Endothelial cell of umbilical vein (primary cell): Measurements from ENCODE around the gene SFTPA2. TPM values are rescaled to one million over a fixed set of nuclear protein-coding genes. Genes with fewer than 3 reads are reported as not detected.

ENCODE experiments used
- BruUV-seq: library from RNA; stranded (reverse); fragments of 400-500 nt; replicated peaks from 2 replicates; lab custom pipeline; 2021; lab: Mats Ljungman, UMichigan
- CTCF ChIA-PET: fragments of 300-600, 350-600 bp; sonication (Branson Sonifier 250); formaldehyde crosslinking; loops from one replicate; lab custom pipeline; 2021; ENCODE audit warnings: antibody characterized with exemption, inconsistent platforms; lab: Charles Lee
- POLR2A ChIA-PET: fragments of 300-600, 350-600 bp; sonication (Branson Sonifier 250); formaldehyde crosslinking; loops from one replicate; lab custom pipeline; 2021; ENCODE audit warnings: antibody characterized with exemption, inconsistent platforms; lab: Charles Lee
- DNase-seq: peaks from one replicate; pipeline ENCODE4 v3.0.0-alpha.2; 2011; ENCODE audit warnings: low read depth, low spot score
- FAIRE-seq: peaks from 2 replicates; lab custom pipeline; 2011; peaks lifted over from hg19 to GRCh38; lab: Jason Lieb, UNC
- H2AFZ ChIP-seq: 2 replicates; pipeline ENCODE4 v1.6.0; 2012; ENCODE audit warnings: low read depth, low read length, control low read depth, inconsistent platforms
- H3K27ac ChIP-seq: 2 replicates; pipeline ENCODE4 v1.5.1; 2011; ENCODE audit warnings: low read depth, mild to moderate bottlenecking, control low read depth, low read length, moderate library complexity; ENCODE audit not compliant: insufficient read depth
- H3K27me3 ChIP-seq, 2 experiments: 2 replicates each; pipeline versions ENCODE4 v1.6.0 to v1.6.1; 2011; ENCODE audit warnings: low read length in 2 of 2, mixed read lengths in 1 of 2; ENCODE audit not compliant: control insufficient read depth in 2 of 2, insufficient read depth in 2 of 2
- H3K36me3 ChIP-seq, 2 experiments: 2 replicates in 1 of 2; 3 replicates in 1 of 2; pipeline ENCODE4 v1.5.1; 2011; ENCODE audit warnings: low read length in 2 of 2, mild to moderate bottlenecking in 1 of 2, moderate library complexity in 1 of 2; ENCODE audit not compliant: control insufficient read depth in 2 of 2, insufficient read depth in 2 of 2; ENCODE audit errors: extremely low read depth in 1 of 2
- H3K4me1 ChIP-seq: 3 replicates; pipeline ENCODE4 v1.5.1; 2011; ENCODE audit warnings: mild to moderate bottlenecking, low read length; ENCODE audit not compliant: control insufficient read depth, insufficient read depth; ENCODE audit errors: extremely low read depth
- H3K4me2 ChIP-seq: 2 replicates; pipeline ENCODE4 v1.6.1; 2011; ENCODE audit warnings: low read length, control low read depth, mixed read lengths; ENCODE audit not compliant: insufficient read depth
- H3K4me3 ChIP-seq, 3 experiments: fragments of 200-600 bp in 1 of 3; sonication (generic), shearing (Covaris generic) in 1 of 3; replicated peaks in 1 of 3; 2 replicates each; pipeline ENCODE4 v1.5.1; 2011 to 2016; ENCODE audit warnings: control low read depth in 3 of 3, low read length in 3 of 3, mild to moderate bottlenecking in 2 of 3, inconsistent platforms in 1 of 3, low read depth in 1 of 3, moderate library complexity in 1 of 3; ENCODE audit not compliant: insufficient read depth in 1 of 3
- H3K79me2 ChIP-seq: 2 replicates; pipeline ENCODE4 v1.6.0; 2012; ENCODE audit warnings: low read length, inconsistent platforms; ENCODE audit not compliant: control insufficient read depth, insufficient read depth
- H3K9ac ChIP-seq: replicated peaks from 2 replicates; pipeline ENCODE3; 2011; ENCODE audit warnings: low read length, control low read depth; ENCODE audit not compliant: insufficient read depth; ENCODE audit errors: extremely low read depth
- H3K9me1 ChIP-seq: replicated peaks from 3 replicates; pipeline ENCODE4 v1.6.0; 2011; ENCODE audit warnings: mild to moderate bottlenecking, low read length; ENCODE audit not compliant: control insufficient read depth, insufficient read depth; ENCODE audit errors: extremely low read depth
- H3K9me3 ChIP-seq: replicated peaks from 2 replicates; pipeline ENCODE4 v1.5.1; 2012; ENCODE audit warnings: low read length, inconsistent platforms; ENCODE audit not compliant: control insufficient read depth, insufficient read depth
- H4K20me1 ChIP-seq: replicated peaks from 2 replicates; pipeline ENCODE3; 2011; ENCODE audit warnings: mild to moderate bottlenecking, low read length; ENCODE audit not compliant: control insufficient read depth, insufficient read depth; ENCODE audit errors: extremely low read depth
- EZH2 ChIP-seq: IDR thresholded peaks from 2 replicates; pipeline ENCODE4 v1.6.1; 2012; ENCODE audit warnings: borderline replicate concordance, low read depth, mild to moderate bottlenecking, moderate library complexity, low read length, inconsistent platforms; ENCODE audit not compliant: severe bottlenecking
- GATA2 ChIP-seq: IDR thresholded peaks from 2 replicates; pipeline ENCODE4 v1.7.0; 2011; ENCODE audit warnings: low read depth, mild to moderate bottlenecking, moderate library complexity, mixed read lengths, low read length; ENCODE audit not compliant: insufficient read length, insufficient read depth
- JUN ChIP-seq: IDR thresholded peaks from 2 replicates; pipeline ENCODE4 v1.6.1; 2011; ENCODE audit warnings: borderline replicate concordance, low read depth; ENCODE audit not compliant: insufficient read length, insufficient read depth
- MYC ChIP-seq: IDR thresholded peaks from one replicate; pipeline ENCODE4 v1.6.1; 2011; ENCODE audit warnings: mild to moderate bottlenecking, low read depth, low read length
- POLR2A ChIP-seq: IDR thresholded peaks from 2 replicates; pipeline ENCODE4 v1.6.1; 2012; ENCODE audit warnings: low read depth, mild to moderate bottlenecking, control low read depth, low read length
- POLR2AphosphoS5 ChIP-seq: IDR thresholded peaks from 2 replicates; pipeline ENCODE4 v1.6.1; 2012; ENCODE audit warnings: low read depth, mild to moderate bottlenecking, control low read depth, low read length, moderate library complexity; ENCODE audit not compliant: insufficient read depth
- dilution Hi-C: fragments of 300-500 bp; cut with MboI; formaldehyde crosslinking; loops from one replicate; pipeline ENCODE4 v1.15.0; 2019; ENCODE audit warnings: low sequenced_read_pairs; ENCODE audit not compliant: extremely low pct_ligation_motif_present
- intact Hi-C: fragments of 100-400 bp; cut with micrococcal nuclease; formaldehyde crosslinking; loops from one replicate; pipeline ENCODE4 v1.10.0; 2022
- polyA plus RNA-seq, 4 experiments: library from polyadenylated mRNA; depleted of rRNA in 3 of 4; stranded (reverse) in 3 of 4; unstranded in 1 of 4; fragments of >200 nt; gene quantifications; 2 replicates each; pipeline versions ENCODE4 v1.2.1 to v1.2.3, GENCODE V29; 2011 to 2012; ENCODE audit warnings: missing spikeins in 1 of 4
- small RNA-seq: library from RNA; depleted of rRNA; stranded (forward); fragments of <200 nt; gene quantifications from one replicate; pipeline ENCODE3, GENCODE V24; 2012; ENCODE audit warnings: low replicate concordance, low read depth; ENCODE audit not compliant: insufficient read depth, insufficient read length
- total RNA-seq: library from RNA; stranded (reverse); gene quantifications from 2 replicates; pipeline ENCODE4 v1.2.3, GENCODE V29; 2021

The SFTPA2 gene
- total and polyA plus RNA-seq, 2 donors (not counting 3 experiments of a cell fraction or from before 2014, with no cell fraction given) = not detected

DNA sequence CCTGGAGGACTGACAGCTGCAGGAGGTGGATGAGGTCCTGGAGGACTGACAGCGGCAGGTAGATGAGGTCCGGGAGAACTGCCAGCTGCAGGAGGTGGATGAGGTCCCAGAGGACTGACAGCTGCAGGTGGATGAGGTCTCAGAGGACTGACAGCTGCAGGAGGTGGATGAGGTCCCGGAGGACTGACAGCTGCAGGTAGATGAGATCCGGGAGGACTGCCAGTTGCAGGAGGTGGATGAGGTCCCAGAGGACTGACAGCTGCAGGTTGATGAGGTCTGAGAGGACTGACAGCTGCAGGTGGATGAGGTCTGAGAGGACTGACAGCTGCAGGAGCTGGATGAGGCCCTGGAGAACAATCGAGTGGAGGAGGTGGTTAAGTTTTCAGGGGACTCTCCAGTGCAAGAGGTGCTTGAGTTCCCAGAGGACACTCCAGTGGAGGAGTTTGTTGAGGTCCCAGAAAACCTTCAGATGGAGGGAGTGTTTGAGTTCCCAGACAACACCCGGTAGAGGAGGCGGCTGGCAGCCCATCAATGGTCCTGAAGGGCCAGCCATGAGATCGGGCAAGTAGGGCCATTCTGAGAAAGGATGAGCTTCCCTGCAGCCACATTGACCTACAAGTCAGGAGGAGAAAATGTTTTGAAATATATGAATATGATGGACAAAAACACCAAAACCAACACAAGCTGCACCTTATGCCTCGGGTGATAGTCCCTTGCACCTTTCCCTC, 52.6 kb downstream of the SFTPA2 start:
- CTCF ChIA-PET = interaction anchor here (1.9 kb wide), 1 partner anchor 133 kb away, joined by 10 read pairs; no protein-coding TSS in a partner anchor
- FAIRE-seq = no peak

More for the DNA sequence above, 52.6 kb downstream of the SFTPA2 start:
- Histone ChIP-seq H3K4me1 (no peaks in the 10 kb centered on the region), H3K27ac (no peak overlapping the region), H3K4me2 (no peak overlapping the region), H3K9ac (no peak overlapping the region), H3K36me3 (no peaks in the 10 kb centered on the region), H3K4me3 (no peak overlapping the region), H2AFZ (no peak overlapping the region), H3K9me1 (no peaks in the 10 kb centered on the region), H3K27me3 (peaks cover 0 to 3% of the 10 kb centered on the region in 2 experiments), H4K20me1 (no peaks in the 10 kb centered on the region), H3K79me2 (no peaks in the 10 kb centered on the region), H3K9me3 (no peaks in the 10 kb centered on the region)
- POLR2A ChIA-PET = no interaction called here
- no peak for DNase-seq
- dilution Hi-C loops (no loop called here), intact Hi-C loops (no loop called here)
- no TSS peak for BruUV-seq
- no peak for TF ChIP-seq EZH2
- TF ChIP-seq POLR2A = no peak
- TF ChIP-seq MYC = no peak
- TF ChIP-seq POLR2AphosphoS5 = no peak
- no peak for TF ChIP-seq GATA2
- TF ChIP-seq JUN = no peak

Small RNA genes lying within 50 kb of the gene (small RNA-seq; reads per million reads assigned to genes)
- gene BX248123.2 (not detected), gene RPS12P18 (not detected)

Other genes with a start within 250 kb of the SFTPA2 start
- gene PPIF, start 212.9 kb downstream of the SFTPA2 start, total RNA-seq = 42.7 and 51.2 TPM in 2 replicates
- 38.7 and 50.7 TPM in 2 replicates for gene PPIF, start 212.9 kb downstream of the SFTPA2 start, polyA plus RNA-seq
- 5.7 and 8.4 TPM in 2 replicates for gene ZCCHC24, start 114.8 kb downstream of the SFTPA2 start, total RNA-seq
- gene ZCCHC24, start 114.8 kb downstream of the SFTPA2 start, polyA plus RNA-seq = 4.7 and 5.2 TPM in 2 replicates
- gene EIF5AL1, start 47.9 kb downstream of the SFTPA2 start, total RNA-seq = 0.28 and 0.29 TPM in 2 replicates
- 0.73 and 1.0 TPM in 2 replicates for gene EIF5AL1, start 47.9 kb downstream of the SFTPA2 start, polyA plus RNA-seq
- gene SFTPA1, start 50.5 kb upstream of the SFTPA2 start, total RNA-seq = not detected in 2 replicates
- not detected in 2 replicates for gene SFTPA1, start 50.5 kb upstream of the SFTPA2 start, polyA plus RNA-seq
- 0.14 and 0.86 TPM in 2 replicates for gene NUTM2B, start 142.8 kb upstream of the SFTPA2 start, total RNA-seq
- gene NUTM2B, start 142.8 kb upstream of the SFTPA2 start, polyA plus RNA-seq = 0.19 and 0.35 TPM in 2 replicates